ENCODE measurements around the gene RSPH3.

- TF ChIP-seq POLR2A (IDR thresholded peaks at IDR 0.05): no peak
- TF ChIP-seq, protein P1, sequence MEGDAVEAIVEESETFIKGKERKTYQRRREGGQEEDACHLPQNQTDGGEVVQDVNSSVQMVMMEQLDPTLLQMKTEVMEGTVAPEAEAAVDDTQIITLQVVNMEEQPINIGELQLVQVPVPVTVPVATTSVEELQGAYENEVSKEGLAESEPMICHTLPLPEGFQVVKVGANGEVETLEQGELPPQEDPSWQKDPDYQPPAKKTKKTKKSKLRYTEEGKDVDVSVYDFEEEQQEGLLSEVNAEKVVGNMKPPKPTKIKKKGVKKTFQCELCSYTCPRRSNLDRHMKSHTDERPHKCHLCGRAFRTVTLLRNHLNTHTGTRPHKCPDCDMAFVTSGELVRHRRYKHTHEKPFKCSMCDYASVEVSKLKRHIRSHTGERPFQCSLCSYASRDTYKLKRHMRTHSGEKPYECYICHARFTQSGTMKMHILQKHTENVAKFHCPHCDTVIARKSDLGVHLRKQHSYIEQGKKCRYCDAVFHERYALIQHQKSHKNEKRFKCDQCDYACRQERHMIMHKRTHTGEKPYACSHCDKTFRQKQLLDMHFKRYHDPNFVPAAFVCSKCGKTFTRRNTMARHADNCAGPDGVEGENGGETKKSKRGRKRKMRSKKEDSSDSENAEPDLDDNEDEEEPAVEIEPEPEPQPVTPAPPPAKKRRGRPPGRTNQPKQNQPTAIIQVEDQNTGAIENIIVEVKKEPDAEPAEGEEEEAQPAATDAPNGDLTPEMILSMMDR (IDR thresholded peaks at IDR 0.05): no peak
- no peak for TF ChIP-seq POLR2AphosphoS5 (IDR thresholded peaks at IDR 0.05)
- TF ChIP-seq EP300 (IDR thresholded peaks at IDR 0.05): no peak
Measured at GRCh38 chr6:158969148-158969547, 30.9 kb downstream of the RSPH3 start.
